Right hindlimb (tissue), 1 donor: ENCODE measurements around the gene SLC11A1.

ENCODE experiments used
- DNase-seq: peaks from one replicate; pipeline ENCODE4 v3.0.0-alpha.2; 2018

SLC11A1 gene

DNA sequence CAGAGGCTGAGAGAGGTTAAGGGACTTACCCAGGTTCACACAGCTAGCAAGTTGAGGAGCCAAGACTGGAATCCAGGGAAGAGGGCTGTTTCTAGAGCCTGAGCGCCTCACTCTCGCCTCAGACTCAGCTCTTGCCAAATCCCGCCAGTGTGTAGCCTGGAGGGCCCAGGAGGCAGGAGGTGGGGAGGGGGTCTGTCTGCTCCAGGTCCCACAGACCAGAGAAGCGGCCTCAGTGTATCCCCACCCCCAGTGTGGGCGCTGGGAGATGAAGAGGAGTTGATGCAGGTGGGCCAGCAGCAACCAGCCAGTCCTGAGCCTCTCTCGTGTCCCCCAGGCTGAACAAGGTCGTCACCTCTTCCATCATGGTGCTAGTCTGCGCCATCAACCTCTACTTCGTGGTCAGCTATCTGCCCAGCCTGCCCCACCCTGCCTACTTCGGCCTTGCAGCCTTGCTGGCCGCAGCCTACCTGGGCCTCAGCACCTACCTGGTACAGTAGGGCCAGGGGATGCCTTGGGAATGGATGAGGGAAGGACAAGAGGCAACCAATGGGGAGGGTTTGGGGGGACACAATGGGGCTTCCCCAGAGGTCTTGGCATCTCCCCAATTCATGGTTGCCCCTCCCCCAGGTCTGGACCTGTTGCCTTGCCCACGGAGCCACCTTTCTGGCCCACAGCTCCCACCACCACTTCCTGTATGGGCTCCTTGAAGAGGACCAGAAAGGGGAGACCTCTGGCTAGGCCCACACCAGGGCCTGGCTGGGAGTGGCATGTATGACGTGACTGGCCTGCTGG lies 12.4 kb downstream of the SLC11A1 start:
- no peak for DNase-seq

DNA sequence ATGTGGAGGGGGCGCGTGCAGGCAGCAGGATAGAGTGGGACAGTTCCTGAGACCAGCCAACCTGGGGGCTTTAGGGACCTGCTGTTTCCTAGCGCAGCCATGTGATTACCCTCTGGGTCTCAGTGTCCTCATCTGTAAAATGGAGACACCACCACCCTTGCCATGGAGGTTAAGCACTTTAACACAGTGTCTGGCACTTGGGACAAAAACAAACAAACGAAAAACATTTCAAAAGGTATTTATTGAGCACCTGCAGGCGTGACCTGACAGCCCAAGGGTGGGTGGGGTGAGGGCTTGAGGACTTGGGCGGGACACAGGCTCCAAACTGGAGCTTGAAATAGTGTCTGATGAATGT lies 13.0 kb downstream of the SLC11A1 start:
- DNase-seq, result no peak

GRCh38 chr2:218395456-218395825 lies 13.4 kb downstream of the SLC11A1 start:
- no peak for DNase-seq

- peak; percentile 95 for DNase-seq
Measured at GRCh38 chr2:218395826-218396687, 14.0 kb downstream of the SLC11A1 start.

- DNase-seq, result peak; percentile 85
Measured at GRCh38 chr2:218396688-218397462, 14.8 kb downstream of the SLC11A1 start.

DNA sequence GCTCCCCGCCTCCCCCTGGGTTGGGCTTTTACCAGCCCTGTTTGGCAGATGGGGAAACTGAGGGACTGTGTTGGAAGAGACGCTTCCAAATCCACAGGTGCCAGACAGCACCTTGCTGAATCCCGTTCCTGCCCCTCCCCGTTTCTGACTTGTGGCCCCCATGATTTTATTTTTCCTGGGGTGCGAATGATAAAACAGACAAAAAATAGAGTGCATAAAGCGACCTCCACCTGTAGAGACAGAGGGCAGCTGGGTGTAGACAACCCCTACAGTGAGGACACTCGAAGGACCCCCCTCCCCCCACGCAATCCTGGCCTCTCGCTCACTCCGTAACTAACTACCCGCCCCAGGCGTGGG lies 15.4 kb downstream of the SLC11A1 start:
- DNase-seq, result no peak

GRCh38 chr2:218397820-218398436 lies 15.9 kb downstream of the SLC11A1 start:
- DNase-seq, result peak; percentile 69

DNA sequence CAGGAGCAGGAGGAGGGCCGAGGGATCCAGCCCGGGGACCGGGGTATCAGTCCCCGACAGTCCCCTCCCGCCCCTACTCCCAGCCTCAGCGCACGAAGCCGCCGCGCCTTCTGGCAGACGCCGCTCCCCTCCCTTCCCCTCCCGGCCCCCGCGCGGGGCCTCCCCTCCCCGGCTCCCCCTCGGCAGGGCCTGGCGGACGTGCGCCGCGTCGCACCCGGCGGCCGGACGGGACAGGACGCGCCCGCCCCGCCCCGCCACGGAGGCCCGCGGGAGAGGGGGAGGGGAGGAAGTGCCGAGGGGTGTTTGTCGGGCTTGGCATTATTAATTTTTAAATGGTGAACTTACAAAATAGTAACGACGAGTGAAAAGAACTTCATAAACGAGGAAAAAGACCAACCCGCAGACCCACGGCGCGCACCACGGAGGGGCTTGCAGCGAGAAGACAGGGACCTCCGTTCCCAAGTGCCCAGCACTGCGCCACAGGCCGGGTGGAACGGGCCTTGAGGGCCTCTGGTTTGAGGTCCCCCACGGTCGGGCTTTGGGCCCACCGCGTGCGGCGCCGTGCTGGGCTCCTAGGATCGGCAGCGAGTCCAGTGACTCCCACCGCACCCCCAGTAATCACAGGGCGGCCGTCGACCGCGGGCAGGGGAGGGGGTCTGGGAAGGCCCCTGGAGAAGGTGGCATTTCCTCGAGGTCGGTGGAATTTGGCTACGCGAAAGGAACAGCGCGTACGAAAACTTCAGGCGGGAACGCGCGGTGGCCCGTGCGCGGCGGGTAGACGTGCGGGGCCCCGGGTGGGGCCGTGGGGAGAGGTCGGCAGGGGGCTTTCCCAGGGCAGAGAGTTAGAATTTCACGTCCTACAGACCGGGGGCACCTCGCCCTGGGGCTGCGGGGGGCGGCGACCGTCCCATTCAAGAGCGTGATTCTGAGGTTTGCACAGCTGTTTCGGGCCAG lies 16.6 kb downstream of the SLC11A1 start:
- peak; percentile 93 for DNase-seq

DNA sequence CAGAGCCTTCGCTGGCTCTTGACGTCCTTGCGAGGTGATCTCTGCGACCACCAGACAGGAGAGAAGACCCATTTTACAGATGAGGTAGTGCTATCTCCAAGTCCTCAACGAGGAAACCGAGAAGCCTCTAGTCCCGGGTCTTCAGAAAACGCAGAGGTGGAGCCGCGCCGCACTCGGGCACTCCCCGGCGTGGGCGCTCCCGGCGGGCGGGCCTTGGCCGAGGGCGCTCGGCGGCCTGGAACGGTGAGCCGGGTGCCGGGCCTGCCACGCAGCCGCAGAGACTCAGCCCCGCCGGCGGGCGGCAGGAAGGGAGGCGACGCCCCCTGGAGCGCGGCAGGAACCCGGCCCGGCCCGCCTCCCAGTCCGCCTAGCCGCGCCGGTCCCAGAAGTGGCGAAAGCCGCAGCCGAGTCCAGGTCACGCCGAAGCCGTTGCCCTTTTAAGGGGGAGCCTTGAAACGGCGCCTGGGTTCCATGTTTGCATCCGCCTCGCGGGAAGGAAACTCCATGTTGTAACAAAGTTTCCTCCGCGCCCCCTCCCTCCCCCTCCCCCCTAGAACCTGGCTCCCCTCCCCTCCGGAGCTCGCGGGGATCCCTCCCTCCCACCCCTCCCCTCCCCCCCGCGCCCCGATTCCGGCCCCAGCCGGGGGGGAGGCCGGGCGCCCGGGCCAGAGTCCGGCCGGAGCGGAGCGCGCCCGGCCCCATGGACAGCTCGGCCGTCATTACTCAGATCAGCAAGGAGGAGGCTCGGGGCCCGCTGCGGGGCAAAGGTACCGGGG lies 17.5 kb downstream of the SLC11A1 start, which contains the start of gene CTDSP1:
TSS of gene CTDSP1 (plus strand) at position 478 of the 776 bp plus-strand sequence. CDS start at position 701, 223 bp downstream.
- DNase-seq, result peak; percentile 99

- DNase-seq, result peak; percentile 67
Measured at GRCh38 chr2:218400167-218400929, 18.3 kb downstream of the SLC11A1 start.

DNA sequence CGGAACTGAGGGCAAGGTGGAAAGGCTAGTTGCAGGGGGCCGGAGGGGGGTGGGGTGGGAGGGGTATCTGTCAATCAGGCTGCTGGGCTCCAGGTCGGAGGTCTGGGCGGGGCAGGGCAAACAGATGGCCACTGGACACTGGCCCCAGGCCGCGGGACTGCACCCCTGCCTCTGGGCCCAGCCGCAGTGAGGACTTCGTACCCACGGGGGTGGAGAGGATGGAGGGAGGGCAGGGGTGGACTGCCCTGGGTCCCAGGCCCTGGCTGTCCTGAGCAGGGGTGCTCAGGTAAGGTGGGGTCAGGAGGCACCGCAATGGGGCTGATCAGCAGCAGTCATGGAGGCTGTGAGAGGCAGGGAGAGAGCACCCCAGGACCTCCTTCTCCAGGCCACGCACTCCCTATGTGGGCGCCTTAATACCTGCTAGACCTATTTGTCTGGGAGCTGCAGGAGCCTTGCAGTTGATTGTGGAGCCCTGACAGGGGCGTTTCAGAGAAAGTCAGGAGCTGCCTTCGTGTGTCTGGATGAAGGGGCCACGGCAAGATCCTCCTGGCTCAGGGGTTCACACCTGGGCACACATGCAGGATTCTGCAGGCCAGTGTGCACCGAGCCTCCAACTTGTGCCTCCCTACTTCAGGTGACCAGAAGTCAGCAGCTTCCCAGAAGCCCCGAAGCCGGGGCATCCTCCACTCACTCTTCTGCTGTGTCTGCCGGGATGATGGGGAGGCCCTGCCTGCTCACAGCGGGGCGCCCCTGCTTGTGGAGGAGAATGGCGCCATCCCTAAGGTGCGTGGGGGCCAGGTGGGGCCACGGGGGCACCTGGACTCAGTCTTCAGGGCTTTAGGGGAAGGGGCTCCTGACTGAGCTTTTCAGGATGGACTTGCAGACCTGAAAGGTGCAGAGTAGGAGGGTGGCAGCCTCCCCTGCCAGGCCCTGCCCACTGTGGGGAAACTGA lies 19.1 kb downstream of the SLC11A1 start:
- DNase-seq, result no peak

DNA sequence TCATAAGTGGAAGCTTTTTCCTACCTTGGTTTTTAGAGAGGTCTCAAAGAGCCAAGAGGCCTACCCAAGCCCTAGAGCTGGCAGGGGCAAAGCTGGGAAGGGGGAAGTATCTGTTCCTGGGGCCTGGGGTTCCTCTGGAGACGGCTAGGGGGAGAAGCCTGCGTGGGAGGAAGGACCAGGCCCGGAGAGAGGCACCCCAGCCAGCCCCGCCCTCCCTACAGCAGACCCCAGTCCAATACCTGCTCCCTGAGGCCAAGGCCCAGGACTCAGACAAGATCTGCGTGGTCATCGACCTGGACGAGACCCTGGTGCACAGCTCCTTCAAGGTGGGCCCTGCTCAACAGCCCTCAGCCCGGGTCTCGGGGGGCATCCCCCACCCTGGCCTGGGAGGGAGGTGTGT lies 19.8 kb downstream of the SLC11A1 start:
- DNase-seq, result no peak

- DNase-seq, result no peak
Measured at GRCh38 chr2:218402491-218402901, 20.4 kb downstream of the SLC11A1 start.

GRCh38 chr2:218402911-218403411 lies 20.9 kb downstream of the SLC11A1 start:
- no peak for DNase-seq

- DNase-seq, result no peak
Measured at GRCh38 chr2:218403810-218404209, 21.7 kb downstream of the SLC11A1 start.

DNA sequence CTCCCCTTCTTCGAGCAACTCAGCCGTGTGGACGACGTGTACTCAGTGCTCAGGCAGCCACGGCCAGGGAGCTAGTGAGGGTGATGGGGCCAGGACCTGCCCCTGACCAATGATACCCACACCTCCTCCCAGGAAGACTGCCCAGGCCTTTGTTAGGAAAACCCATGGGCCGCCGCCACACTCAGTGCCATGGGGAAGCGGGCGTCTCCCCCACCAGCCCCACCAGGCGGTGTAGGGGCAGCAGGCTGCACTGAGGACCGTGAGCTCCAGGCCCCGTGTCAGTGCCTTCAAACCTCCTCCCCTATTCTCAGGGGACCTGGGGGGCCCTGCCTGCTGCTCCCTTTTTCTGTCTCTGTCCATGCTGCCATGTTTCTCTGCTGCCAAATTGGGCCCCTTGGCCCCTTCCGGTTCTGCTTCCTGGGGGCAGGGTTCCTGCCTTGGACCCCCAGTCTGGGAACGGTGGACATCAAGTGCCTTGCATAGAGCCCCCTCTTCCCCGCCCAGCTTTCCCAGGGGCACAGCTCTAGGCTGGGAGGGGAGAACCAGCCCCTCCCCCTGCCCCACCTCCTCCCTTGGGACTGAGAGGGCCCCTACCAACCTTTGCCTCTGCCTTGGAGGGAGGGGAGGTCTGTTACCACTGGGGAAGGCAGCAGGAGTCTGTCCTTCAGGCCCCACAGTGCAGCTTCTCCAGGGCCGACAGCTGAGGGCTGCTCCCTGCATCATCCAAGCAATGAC lies 22.4 kb downstream of the SLC11A1 start:
- peak; percentile 53 for DNase-seq

GRCh38 chr2:218405086-218405745 lies 23.1 kb downstream of the SLC11A1 start:
- DNase-seq, result peak; percentile 69
